Glomerular visceral epithelial cell (primary cell): ENCODE data around the gene GIMAP2.

Experiments used
- DNase-seq: peaks from one replicate; pipeline ENCODE4 v3.0.0-alpha.2; 2016; ENCODE audit errors: extremely low spot score

Gene GIMAP2

DNA sequence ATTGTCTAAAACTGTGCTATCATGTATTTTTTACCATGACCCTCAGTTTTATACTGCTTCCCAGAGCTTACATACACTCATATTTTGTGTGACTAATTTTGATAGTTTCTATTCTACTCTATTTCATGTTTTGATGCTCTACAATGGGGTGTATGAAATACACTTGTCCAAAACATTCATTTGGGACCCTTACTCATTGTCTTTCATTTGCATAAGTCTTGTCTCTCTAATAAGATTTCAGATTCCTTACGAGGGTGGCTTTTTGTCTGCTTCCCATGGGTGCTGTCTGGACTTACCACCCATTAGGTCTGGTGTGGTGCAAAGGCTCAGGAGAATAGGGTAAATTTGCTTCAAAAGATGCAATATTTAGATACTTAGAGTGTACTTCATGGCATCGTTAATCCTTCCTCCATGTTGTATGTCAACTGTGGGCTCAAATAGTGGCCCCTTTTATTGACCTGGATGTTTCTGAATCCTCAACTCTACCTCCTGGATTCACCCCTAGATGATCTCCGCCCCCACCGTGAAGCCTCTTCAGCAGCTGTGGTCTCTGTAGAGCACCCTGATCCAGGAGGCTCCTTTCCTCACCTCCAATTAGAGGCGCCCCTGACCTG is 48.1 kb downstream of the GIMAP2 start:
- no peak for DNase-seq

DNA sequence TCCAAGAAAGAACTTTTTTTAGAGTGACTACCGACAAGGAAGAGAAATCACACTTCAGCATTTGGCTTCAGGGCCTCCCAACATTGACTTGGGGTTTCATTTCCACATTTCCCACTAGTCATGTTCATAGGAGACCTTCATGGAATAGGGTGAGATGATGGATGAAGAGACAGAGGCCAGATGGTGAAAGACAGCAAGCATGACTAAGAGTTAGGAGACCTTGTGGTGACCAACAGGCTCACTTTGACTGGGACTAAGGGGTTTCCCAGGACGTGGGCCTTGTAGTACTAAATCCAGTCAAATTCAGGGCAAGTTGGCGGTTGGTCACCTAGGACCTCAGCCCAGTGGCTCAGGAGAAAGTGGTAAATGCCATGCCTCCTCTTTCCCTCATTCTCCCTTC is 48.7 kb downstream of the GIMAP2 start:
- no peak for DNase-seq

DNA sequence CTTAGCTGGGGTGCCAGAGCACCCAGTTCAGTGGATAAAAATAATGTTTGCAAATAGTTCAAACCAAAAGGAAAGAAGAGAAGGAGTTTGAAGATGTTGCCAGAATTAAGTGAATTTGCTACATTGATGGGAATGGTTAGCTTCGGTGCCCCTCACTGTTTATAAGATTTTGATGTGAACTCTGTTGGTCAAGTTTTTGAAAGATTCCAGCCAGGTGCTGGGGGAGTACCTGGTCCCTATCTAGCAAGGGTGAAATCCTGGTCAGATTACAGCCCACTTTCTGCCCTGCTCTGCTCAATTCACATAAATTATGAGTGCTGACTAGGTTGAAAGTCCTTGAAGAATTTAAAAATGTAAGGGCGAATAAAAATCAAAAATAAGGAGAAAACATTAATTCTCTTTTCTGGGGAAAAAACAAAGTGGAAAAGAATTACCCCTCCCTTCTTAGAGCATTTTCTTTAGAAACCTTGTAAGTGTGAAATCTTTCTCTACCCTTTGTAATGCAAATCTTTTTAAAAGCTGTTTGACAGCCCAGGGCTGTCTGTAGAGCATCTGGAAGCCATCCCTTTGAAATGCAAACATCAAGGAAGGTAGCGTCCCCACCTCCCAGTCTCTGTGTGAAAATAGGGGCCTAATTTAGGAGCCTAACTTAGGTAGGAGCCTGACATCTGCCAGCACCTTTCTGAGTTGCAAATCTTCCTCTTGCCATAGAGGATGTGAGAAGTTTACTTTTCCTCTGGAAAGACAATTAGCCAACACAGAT is 50.3 kb downstream of the GIMAP2 start:
- no peak for DNase-seq

DNA sequence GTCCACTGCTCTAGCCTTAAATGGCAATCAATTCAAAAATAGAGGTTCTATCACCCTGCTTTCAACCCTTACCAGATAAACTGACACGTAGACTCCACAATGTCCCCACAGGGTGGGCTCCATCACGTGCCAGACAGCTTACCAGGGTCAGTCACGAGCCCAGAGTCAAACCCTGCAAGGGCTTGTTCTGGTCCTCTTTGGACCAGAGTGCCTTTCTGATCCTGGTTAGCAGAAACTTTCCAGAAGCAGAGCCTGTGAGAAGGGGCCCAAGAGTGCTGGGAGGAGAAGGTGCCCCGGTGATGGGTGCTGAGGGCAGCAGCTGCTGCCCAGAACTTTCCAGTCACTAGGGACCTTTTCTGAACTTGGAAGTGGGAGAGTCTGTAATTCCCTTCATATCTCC is 51.4 kb downstream of the GIMAP2 start:
- DNase-seq, result no peak

DNA sequence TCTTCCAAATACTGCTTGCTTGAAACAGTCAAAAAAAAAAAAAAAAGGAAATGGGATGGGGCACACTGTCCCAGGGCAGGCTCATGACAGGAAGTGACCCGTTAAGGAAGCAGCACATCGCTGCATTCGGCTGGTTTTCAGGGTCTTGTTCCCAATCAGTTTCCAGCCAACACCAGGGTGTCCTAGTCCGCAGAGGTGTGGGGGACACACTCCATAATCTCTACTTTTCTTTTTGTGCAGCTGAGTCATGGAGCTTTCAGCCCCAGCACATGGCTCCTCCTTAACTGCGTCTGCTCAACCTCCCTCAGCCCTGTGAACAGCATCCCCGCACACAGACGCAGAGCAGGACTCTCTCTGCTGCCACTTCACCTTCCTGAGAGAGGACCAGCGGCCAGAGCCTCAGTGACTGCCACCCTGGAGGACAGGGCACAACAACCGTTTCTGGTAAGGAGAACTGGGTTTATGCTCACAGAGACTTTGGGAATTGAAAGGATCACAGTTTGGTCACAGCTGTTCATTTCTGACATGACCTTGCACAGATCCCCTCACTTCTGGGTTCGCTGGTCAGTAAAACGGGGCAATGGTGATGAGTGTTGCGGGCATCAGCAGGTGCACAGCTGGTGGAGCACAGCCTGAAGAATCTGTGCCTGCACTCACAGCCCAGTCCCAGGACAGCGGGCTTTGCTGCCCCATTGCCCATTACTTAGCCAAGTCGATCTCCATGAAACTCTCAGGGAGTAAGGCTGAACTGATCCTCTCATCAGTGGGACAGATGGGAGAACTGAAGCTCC is 52.0 kb downstream of the GIMAP2 start, which contains the start of gene GIMAP5:
TSS of gene GIMAP5 (plus strand) at position 154 of the 791 bp plus-strand sequence. CDS start 3,467 bp downstream, outside the sequence.
- DNase-seq, result no peak

DNA sequence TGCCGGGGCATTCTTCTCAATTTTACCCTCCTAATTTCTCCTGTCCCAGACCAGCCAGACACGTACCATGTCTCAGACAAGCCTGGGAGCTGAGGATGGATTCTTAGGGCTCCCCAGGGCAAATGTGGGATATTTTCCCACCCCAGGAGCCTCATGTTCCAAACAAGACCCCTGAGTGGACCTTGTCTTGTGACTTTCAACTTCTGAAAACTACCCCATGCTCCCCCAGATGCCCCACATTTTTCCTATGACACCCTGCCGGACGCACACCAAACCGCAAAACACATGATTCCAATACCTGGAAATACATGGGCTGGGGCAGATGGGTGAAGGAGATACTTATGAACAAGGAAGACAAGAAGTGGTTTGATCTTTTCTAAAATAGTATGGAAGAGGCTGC is 52.6 kb downstream of the GIMAP2 start:
- no peak for DNase-seq

DNA sequence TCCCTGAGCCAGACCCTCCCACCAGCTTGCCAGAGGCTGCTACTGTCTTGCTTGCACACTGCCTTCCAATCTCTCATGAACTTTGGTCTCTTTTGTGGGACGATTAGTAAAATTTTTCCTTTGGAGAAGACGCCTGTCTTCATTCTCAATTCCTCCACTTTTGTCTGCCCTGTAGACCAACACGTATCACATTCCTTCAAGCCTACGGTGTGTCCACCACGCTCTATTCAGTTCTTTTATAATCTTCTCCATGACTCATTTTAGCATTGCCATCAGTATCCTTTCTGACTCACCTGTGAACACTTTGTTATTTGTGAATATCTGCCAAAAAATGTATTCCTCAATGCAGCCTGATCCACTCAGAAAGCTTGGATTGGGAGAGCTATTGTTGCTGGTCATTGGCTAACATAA is 53.1 kb downstream of the GIMAP2 start:
- DNase-seq, result no peak

DNA sequence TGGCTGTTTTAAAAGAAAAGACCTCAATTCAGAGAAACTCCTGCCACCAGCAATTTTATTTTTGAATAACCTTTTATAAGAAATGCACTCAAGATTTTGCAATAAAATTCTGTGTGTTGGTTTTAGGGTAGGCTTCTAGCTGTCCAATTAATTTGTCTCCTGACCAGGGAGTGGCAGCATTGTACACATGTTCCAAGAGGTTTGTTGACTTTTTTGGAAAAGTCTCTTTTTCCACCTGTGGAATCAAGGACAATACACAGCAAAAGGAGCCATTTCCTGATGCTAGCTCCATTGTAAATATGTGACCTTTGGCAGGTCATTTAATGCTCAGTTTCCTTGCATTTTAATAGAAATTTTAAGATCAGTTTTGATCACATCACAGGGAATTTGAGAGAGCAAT is 53.5 kb downstream of the GIMAP2 start:
- no peak for DNase-seq

DNA sequence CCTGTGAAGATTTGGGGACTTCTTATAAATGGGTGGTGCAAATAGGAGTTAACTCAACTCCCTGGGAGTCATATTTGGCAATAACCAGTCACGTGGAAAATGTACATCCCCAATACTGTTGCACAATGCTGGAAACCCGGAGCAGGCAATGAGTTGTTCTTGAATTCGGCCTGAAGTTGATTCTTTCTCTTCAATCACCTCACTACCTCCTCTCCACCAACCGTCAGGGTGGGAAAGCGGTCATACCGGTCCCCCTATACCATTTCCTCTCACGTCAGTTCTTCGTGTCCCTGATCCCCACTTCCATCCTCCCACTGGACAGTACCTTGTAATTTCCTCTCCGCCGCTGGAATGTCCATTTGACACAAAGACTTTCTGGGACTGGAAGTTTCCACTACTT is 54.5 kb downstream of the GIMAP2 start:
- DNase-seq, result no peak

DNA sequence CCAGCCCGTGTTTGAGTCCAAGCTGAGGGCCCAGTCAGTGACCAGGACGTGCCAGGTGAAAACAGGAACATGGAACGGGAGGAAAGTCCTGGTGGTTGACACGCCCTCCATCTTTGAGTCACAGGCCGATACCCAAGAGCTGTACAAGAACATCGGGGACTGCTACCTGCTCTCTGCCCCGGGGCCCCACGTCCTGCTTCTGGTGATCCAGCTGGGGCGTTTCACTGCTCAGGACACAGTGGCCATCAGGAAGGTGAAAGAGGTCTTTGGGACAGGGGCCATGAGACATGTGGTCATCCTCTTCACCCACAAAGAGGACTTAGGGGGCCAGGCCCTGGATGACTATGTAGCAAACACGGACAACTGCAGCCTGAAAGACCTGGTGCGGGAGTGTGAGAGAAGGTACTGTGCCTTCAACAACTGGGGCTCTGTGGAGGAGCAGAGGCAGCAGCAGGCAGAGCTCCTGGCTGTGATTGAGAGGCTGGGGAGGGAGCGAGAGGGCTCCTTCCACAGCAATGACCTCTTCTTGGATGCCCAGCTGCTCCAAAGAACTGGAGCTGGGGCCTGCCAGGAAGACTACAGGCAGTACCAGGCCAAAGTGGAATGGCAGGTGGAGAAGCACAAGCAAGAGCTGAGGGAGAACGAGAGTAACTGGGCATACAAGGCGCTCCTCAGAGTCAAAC is 56.9 kb downstream of the GIMAP2 start:
- no peak for DNase-seq
